Coronary artery (tissue), 2 donors: ENCODE data around the gene RALGDS.
"Not testable (repeated sequence)": the region's sequence is repeated elsewhere in the genome, so short reads cannot be mapped to it uniquely, and the experiment has no call there.

ENCODE experiments used
- DNase-seq: peaks from one replicate; pipeline ENCODE4 v3.0.0-alpha.2; 2017; ENCODE audit warnings: low spot score
- H3K27ac ChIP-seq, 2 donors: fragments of 200-600 bp; sonication (generic); one replicate each; pipeline ENCODE4 v1.5.1; 2016 to 2019
- H3K4me3 ChIP-seq: fragments of 200-600 bp; sonication (generic); 2 replicates; pipeline ENCODE4 v1.5.1; 2016; ENCODE audit warnings: mild to moderate bottlenecking, moderate library complexity
- CTCF ChIP-seq: fragments of 200-600 bp; sonication (generic); IDR thresholded peaks from one replicate; pipeline ENCODE4 v1.5.1; 2019; ENCODE audit warnings: antibody characterized with exemption

Gene RALGDS

GRCh38 chr9:133063159-133063499 is 57.9 kb downstream of the RALGDS start:
- H3K4me3 ChIP-seq, result no peak overlapping the region
- no peak for DNase-seq
- TF ChIP-seq CTCF, result no peak

GRCh38 chr9:133062569-133062968 is 58.5 kb downstream of the RALGDS start:
- H3K4me3 ChIP-seq, H3K27ac ChIP-seq, DNase-seq: not testable (repeated sequence)

More at GRCh38 chr9:133063159-133063499, 57.9 kb downstream of the RALGDS start:
- no peak overlapping the region for H3K27ac ChIP-seq

GRCh38 chr9:133061764-133062145 is 59.3 kb downstream of the RALGDS start, which contains the start of gene CEL:
Gene CEL (plus strand): TSS chr9:133061981. CDS start chr9:133062003, 22 bp downstream.
- not testable (repeated sequence) for H3K27ac ChIP-seq, DNase-seq, H3K4me3 ChIP-seq

- H3K27ac ChIP-seq, DNase-seq, H3K4me3 ChIP-seq: not testable (repeated sequence)
These were observed 59.8 kb downstream of the RALGDS start for GRCh38 chr9:133061019-133061763.

- no peak overlapping the region for H3K4me3 ChIP-seq
- TF ChIP-seq CTCF, result no peak
- H3K27ac ChIP-seq, result no peak overlapping the region
- DNase-seq, result no peak
These were observed 60.6 kb downstream of the RALGDS start for GRCh38 chr9:133060417-133060841.

- DNase-seq, result no peak
- no peak overlapping the region for H3K4me3 ChIP-seq
- H3K27ac ChIP-seq, result no peak overlapping the region
- no peak for TF ChIP-seq CTCF
These were observed 61.4 kb downstream of the RALGDS start for GRCh38 chr9:133059623-133060022.

- H3K27ac ChIP-seq, result no peak overlapping the region
- no peak for DNase-seq
- H3K4me3 ChIP-seq, result no peak overlapping the region
- no peak for TF ChIP-seq CTCF
These were observed 62.3 kb downstream of the RALGDS start for GRCh38 chr9:133058550-133059320.

- no peak for DNase-seq
- H3K4me3 ChIP-seq, result no peak overlapping the region
- TF ChIP-seq CTCF, result no peak
- no peak overlapping the region for H3K27ac ChIP-seq
These were observed 63.0 kb downstream of the RALGDS start for GRCh38 chr9:133058071-133058470.
